Stimulated activated CD8-positive, alpha-beta memory T cell treated with anti-CD3 and anti-CD28 coated beads, Interleukin-4, amount 100 ng/mL, for 4 hours (primary cell): Measurements from ENCODE around the gene CGNL1.

Source experiments
- DNase-seq, 2 donors: peaks; one replicate each; pipeline ENCODE4 v3.0.0-alpha.2; 2020; ENCODE audit warnings: low read depth in 2 of 2, low spot score in 1 of 2

CGNL1 gene

GRCh38 chr15:57542505-57542817 is 166.2 kb downstream of the CGNL1 start:
- DNase-seq = no peak

- DNase-seq = no peak
Measured at GRCh38 chr15:57544848-57545480, 168.7 kb downstream of the CGNL1 start.

GRCh38 chr15:57545995-57546394 is 169.7 kb downstream of the CGNL1 start:
- DNase-seq = no peak

GRCh38 chr15:57547243-57547755 is 171.0 kb downstream of the CGNL1 start:
- no peak for DNase-seq

GRCh38 chr15:57548351-57548750 is 172.0 kb downstream of the CGNL1 start:
- no peak for DNase-seq

- no peak for DNase-seq
Measured at GRCh38 chr15:57548835-57549234, 172.5 kb downstream of the CGNL1 start.

GRCh38 chr15:57549935-57550334 is 173.6 kb downstream of the CGNL1 start:
- DNase-seq = no peak

- DNase-seq = no peak
Measured at GRCh38 chr15:57550640-57551039, 174.3 kb downstream of the CGNL1 start.

GRCh38 chr15:57551715-57552677 is 175.7 kb downstream of the CGNL1 start:
- no peak for DNase-seq

- DNase-seq = no peak
Measured at GRCh38 chr15:57552678-57553334, 176.5 kb downstream of the CGNL1 start.

- no peak for DNase-seq
Measured at GRCh38 chr15:57553526-57553925, 177.2 kb downstream of the CGNL1 start.

GRCh38 chr15:57554063-57554811 is 177.9 kb downstream of the CGNL1 start:
- DNase-seq = no peak

GRCh38 chr15:57554812-57555179 is 178.5 kb downstream of the CGNL1 start:
- DNase-seq = no peak

GRCh38 chr15:57555270-57555669 is 179.0 kb downstream of the CGNL1 start:
- DNase-seq = no peak

- no peak for DNase-seq
Measured at GRCh38 chr15:57556040-57556439, 179.7 kb downstream of the CGNL1 start.

- no peak for DNase-seq
Measured at GRCh38 chr15:57557267-57557666, 181.0 kb downstream of the CGNL1 start.

- no peak for DNase-seq
Measured at GRCh38 chr15:57557810-57558209, 181.5 kb downstream of the CGNL1 start.

- DNase-seq = peak in 1 of 2 donors; percentile 55
Measured at GRCh38 chr15:57559875-57560274, 183.6 kb downstream of the CGNL1 start.

- DNase-seq = peak in 1 of 2 donors; percentile 38
Measured at GRCh38 chr15:57561041-57561711, 184.9 kb downstream of the CGNL1 start.

- DNase-seq = no peak
Measured at GRCh38 chr15:57562196-57562769, 186.0 kb downstream of the CGNL1 start.
